ENCODE data around the gene OSBP2.

DNA sequence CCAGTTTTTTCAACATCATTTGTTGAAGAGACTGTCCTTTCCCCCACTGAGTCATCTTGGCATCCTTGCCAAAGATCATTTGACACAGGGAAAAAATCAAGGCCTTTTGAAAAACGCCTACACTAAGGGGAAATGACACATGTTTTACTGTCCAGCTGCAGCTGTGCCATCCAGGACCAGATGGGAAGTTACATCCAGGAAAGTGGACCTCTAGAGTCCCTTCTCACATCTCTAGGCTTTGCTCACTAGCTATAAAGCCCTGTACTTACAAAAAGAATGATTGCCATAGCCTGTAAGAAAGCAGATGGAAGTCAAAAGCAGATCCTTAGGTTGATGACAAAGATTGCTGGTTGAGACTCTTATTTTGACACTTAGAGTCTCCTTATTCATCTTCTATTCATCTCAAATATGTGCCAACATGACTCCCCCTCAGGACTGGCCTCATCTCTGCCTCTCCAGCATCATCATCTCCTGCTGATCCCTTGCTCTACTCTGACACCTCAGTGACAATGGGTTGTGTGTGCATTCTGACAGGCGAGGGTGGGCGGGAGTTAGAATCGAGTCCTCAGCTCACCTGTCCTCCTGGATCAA is 22.8 kb downstream of the OSBP2 start:
- TF ChIP-seq, protein P1, sequence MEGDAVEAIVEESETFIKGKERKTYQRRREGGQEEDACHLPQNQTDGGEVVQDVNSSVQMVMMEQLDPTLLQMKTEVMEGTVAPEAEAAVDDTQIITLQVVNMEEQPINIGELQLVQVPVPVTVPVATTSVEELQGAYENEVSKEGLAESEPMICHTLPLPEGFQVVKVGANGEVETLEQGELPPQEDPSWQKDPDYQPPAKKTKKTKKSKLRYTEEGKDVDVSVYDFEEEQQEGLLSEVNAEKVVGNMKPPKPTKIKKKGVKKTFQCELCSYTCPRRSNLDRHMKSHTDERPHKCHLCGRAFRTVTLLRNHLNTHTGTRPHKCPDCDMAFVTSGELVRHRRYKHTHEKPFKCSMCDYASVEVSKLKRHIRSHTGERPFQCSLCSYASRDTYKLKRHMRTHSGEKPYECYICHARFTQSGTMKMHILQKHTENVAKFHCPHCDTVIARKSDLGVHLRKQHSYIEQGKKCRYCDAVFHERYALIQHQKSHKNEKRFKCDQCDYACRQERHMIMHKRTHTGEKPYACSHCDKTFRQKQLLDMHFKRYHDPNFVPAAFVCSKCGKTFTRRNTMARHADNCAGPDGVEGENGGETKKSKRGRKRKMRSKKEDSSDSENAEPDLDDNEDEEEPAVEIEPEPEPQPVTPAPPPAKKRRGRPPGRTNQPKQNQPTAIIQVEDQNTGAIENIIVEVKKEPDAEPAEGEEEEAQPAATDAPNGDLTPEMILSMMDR (IDR thresholded peaks at IDR 0.05): no peak
- TF ChIP-seq MYC (IDR thresholded peaks at IDR 0.05; ENCODE audit: borderline replicate concordance, low read length): no peak

Measured in A549 (cell line).